SK-N-SH treated with all-trans-retinoic acid at 6 μM for 48 hours (cell line): Measurements from ENCODE around the gene MDH1B.
A peak's percentile ranks its signal among the peaks of the same experiment; 100 is the strongest.

Source experiments
- ATAC-seq: fragments of 200-7000 bp; cut with Tn5 transposase; 3 replicates; pipeline ENCODE4 v1.9.1; 2020; ENCODE audit warnings: mild to moderate bottlenecking, moderate library complexity
- BACH2 ChIP-seq: fragments of 250-450 bp; sonication (Bioruptor Pico); IDR thresholded peaks from 2 replicates; pipeline ENCODE4 v1.9.0; 2021; ENCODE audit warnings: mild to moderate bottlenecking, borderline replicate concordance
- CREB5 ChIP-seq: fragments of 250-450 bp; sonication (Bioruptor Pico); IDR thresholded peaks from 2 replicates; pipeline ENCODE4 v1.5.1; 2020; ENCODE audit warnings: low read depth, mild to moderate bottlenecking, moderate library complexity
- CSDC2 ChIP-seq: fragments of 250-450 bp; sonication (Bioruptor Pico); IDR thresholded peaks from 2 replicates; pipeline ENCODE4 v1.5.0; 2020; ENCODE audit warnings: mild to moderate bottlenecking, moderate library complexity
- CSRNP3 ChIP-seq: fragments of 250-450 bp; sonication (Bioruptor Pico); IDR thresholded peaks from 2 replicates; pipeline ENCODE4 v1.5.1; 2021; ENCODE audit warnings: mild to moderate bottlenecking, moderate library complexity
- ESRRG ChIP-seq: fragments of 250-450 bp; sonication (Bioruptor Pico); IDR thresholded peaks from 2 replicates; pipeline ENCODE4 v1.6.1; 2021; ENCODE audit warnings: mild to moderate bottlenecking
- GLIS3 ChIP-seq: fragments of 250-450 bp; sonication (Bioruptor Pico); IDR thresholded peaks from 2 replicates; pipeline ENCODE4 v1.5.0; 2020; ENCODE audit warnings: mild to moderate bottlenecking, moderate library complexity
- ISL1 ChIP-seq: fragments of 250-450 bp; sonication (Bioruptor Pico); IDR thresholded peaks from 2 replicates; pipeline ENCODE4 v2.1.2; 2022; ENCODE audit warnings: mild to moderate bottlenecking, moderate library complexity
- PATZ1 ChIP-seq: fragments of 250-450 bp; sonication (Bioruptor Pico); IDR thresholded peaks from 2 replicates; pipeline ENCODE4 v1.8.0; 2020; ENCODE audit warnings: mild to moderate bottlenecking, moderate library complexity, borderline replicate concordance
- POU6F1 ChIP-seq: fragments of 250-450 bp; sonication (Bioruptor Pico); IDR thresholded peaks from 2 replicates; pipeline ENCODE4 v1.8.0; 2021; ENCODE audit warnings: low read depth, mild to moderate bottlenecking, moderate library complexity, borderline replicate concordance
- PPARA ChIP-seq: fragments of 250-450 bp; sonication (Bioruptor Pico); IDR thresholded peaks from 2 replicates; pipeline ENCODE4 v1.5.0; 2020; ENCODE audit warnings: mild to moderate bottlenecking, borderline replicate concordance
- RARB ChIP-seq: fragments of 250-450 bp; sonication (Bioruptor Pico); IDR thresholded peaks from 2 replicates; pipeline ENCODE4 v1.8.0; 2021; ENCODE audit warnings: mild to moderate bottlenecking, moderate library complexity
- SNAI2 ChIP-seq: fragments of 250-450 bp; sonication (Bioruptor Pico); IDR thresholded peaks from 2 replicates; pipeline ENCODE4 v1.5.0; 2020; ENCODE audit warnings: mild to moderate bottlenecking, moderate library complexity
- TCF4 ChIP-seq: fragments of 250-450 bp; sonication (Bioruptor Pico); IDR thresholded peaks from 2 replicates; pipeline ENCODE4 v1.8.0; 2021; ENCODE audit warnings: mild to moderate bottlenecking, moderate library complexity, borderline replicate concordance
- TOX ChIP-seq: fragments of 250-450 bp; sonication (Bioruptor Pico); IDR thresholded peaks from 2 replicates; pipeline ENCODE4 v1.8.0; 2021; ENCODE audit warnings: mild to moderate bottlenecking, moderate library complexity, borderline replicate concordance
- TSHZ2 ChIP-seq: fragments of 250-450 bp; sonication (Bioruptor Pico); IDR thresholded peaks from 2 replicates; pipeline ENCODE4 v1.5.0; 2020; ENCODE audit warnings: mild to moderate bottlenecking, moderate library complexity
- ZC3H10 ChIP-seq: fragments of 250-450 bp; sonication (Bioruptor Pico); IDR thresholded peaks from 2 replicates; pipeline ENCODE4 v1.5.1; 2021; ENCODE audit warnings: mild to moderate bottlenecking, moderate library complexity
- ZFP3 ChIP-seq: fragments of 250-450 bp; sonication (Bioruptor Pico); IDR thresholded peaks from 2 replicates; pipeline ENCODE4 v1.5.0; 2020; ENCODE audit warnings: mild to moderate bottlenecking, moderate library complexity
- ZFP30 ChIP-seq: fragments of 450-650 bp; formaldehyde crosslinking; IDR thresholded peaks from 2 replicates; pipeline ENCODE4 v1.5.0; 2022; ENCODE audit warnings: mild to moderate bottlenecking, moderate library complexity
- ZNF565 ChIP-seq: fragments of 450-650 bp; formaldehyde crosslinking; conservative IDR thresholded peaks from 2 replicates; pipeline ENCODE4 v1.5.0; 2020; ENCODE audit warnings: low read depth, mild to moderate bottlenecking, moderate library complexity
- ZNF70 ChIP-seq: fragments of 450-650 bp; formaldehyde crosslinking; IDR thresholded peaks from 2 replicates; pipeline ENCODE4 v1.5.0; 2020; ENCODE audit warnings: mild to moderate bottlenecking, moderate library complexity
- ZNF8 ChIP-seq: fragments of 450-650 bp; formaldehyde crosslinking; IDR thresholded peaks from 2 replicates; pipeline ENCODE4 v1.5.0; 2020; ENCODE audit warnings: mild to moderate bottlenecking, moderate library complexity

Gene MDH1B

GRCh38 chr2:206696910-206697309 is 68.2 kb downstream of the MDH1B start:
- ATAC-seq = no peak
- no peak for TF ChIP-seq ZNF70
- no peak for TF ChIP-seq TSHZ2 (CRISPR knock-in tag)
- TF ChIP-seq CREB5 = no peak
- TF ChIP-seq POU6F1 = no peak
- TF ChIP-seq BACH2 (CRISPR knock-in tag) = no peak
- no peak for TF ChIP-seq ISL1
- TF ChIP-seq ZC3H10 = no peak
- TF ChIP-seq CSDC2 (CRISPR knock-in tag) = no peak
- no peak for TF ChIP-seq PATZ1 (CRISPR knock-in tag)
- no peak for TF ChIP-seq TOX (CRISPR knock-in tag)
- TF ChIP-seq PPARA = no peak
- no peak for TF ChIP-seq ZFP30
- TF ChIP-seq RARB (CRISPR knock-in tag) = no peak
- no peak for TF ChIP-seq ZNF565 (CRISPR knock-in tag)
- no peak for TF ChIP-seq SNAI2
- no peak for TF ChIP-seq TCF4 (CRISPR knock-in tag)
- no peak for TF ChIP-seq GLIS3
- no peak for TF ChIP-seq CSRNP3

GRCh38 chr2:206693399-206694137 is 71.6 kb downstream of the MDH1B start:
- ATAC-seq = peak; percentile 91
- no peak for TF ChIP-seq POU6F1
- no peak for TF ChIP-seq ESRRG (CRISPR knock-in tag)
- no peak for TF ChIP-seq CSRNP3
- no peak for TF ChIP-seq ZFP3
- no peak for TF ChIP-seq TOX (CRISPR knock-in tag)
- no peak for TF ChIP-seq GLIS3
- TF ChIP-seq ZNF565 (CRISPR knock-in tag) = no peak
- no peak for TF ChIP-seq CSDC2 (CRISPR knock-in tag)
- no peak for TF ChIP-seq ZNF8 (CRISPR knock-in tag)
- TF ChIP-seq SNAI2 = no peak
- TF ChIP-seq ZC3H10 = no peak
- no peak for TF ChIP-seq ZNF70
- no peak for TF ChIP-seq CREB5
- no peak for TF ChIP-seq PPARA
- TF ChIP-seq TSHZ2 (CRISPR knock-in tag) = no peak
- TF ChIP-seq TCF4 (CRISPR knock-in tag) = no peak
- no peak for TF ChIP-seq RARB (CRISPR knock-in tag)
